ENCODE data around the gene WFIKKN1.

WFIKKN1 gene

DNA sequence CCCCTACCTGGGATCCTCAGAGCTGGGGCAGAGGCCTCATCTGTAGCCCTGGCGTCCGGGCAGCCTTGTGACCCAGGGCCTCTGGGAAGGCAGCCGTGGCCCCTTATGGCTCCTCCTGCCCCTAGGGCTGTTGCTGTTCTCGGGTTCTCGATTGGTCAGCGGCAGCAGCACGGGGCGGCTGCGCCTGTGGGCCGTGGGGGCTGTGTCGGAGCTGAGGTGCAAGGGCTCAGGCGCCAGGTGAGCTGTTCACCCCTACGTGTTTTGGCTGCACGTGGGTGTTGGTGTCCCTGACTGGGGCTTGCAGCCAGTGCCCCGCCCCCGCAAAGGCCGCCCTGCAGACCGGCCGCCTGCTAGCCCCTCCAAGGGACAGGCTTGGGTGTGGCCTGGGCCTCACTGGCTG lies 31.3 kb downstream of the WFIKKN1 start:
- no peaks in the 10 kb centered on the region for H3F3A ChIP-seq (ENCODE audit: insufficient read depth, low read length)
- H3K9me2 ChIP-seq (ENCODE audit: low read depth, low read length), result no peaks in the 10 kb centered on the region
- peaks cover 7% of the 10 kb centered on the region for H3K4me1 ChIP-seq (ENCODE audit: insufficient read depth, low read length, severe bottlenecking)
- no peak for TF ChIP-seq CTCF (IDR thresholded peaks at IDR 0.05; ENCODE audit: low read length)
- peaks cover 38% of the 10 kb centered on the region for H3K36me3 ChIP-seq (ENCODE audit: insufficient read depth, low read length)
- H4K20me1 ChIP-seq (ENCODE audit: insufficient read depth, low read length), result no peaks in the 10 kb centered on the region
- no peak overlapping the region for H2AFZ ChIP-seq (ENCODE audit: low read length)
- H3K9me3 ChIP-seq (ENCODE audit: low read length), result no peaks in the 10 kb centered on the region
- no peaks in the 10 kb centered on the region for H3K27me3 ChIP-seq (ENCODE audit: insufficient read depth, low read length)
- H3K79me2 ChIP-seq (ENCODE audit: insufficient read depth, low read length), result no peaks in the 10 kb centered on the region
- H3K27ac ChIP-seq (ENCODE audit: low read depth, low read length, poor library complexity, severe bottlenecking), result no peak overlapping the region
- no peak overlapping the region for H3K4me2 ChIP-seq (ENCODE audit: low read length)
- no peak overlapping the region for H3K4me3 ChIP-seq (ENCODE audit: low read depth, low read length, poor library complexity, severe bottlenecking)
- no peak overlapping the region for H3K9ac ChIP-seq (ENCODE audit: low read length)

- Histone ChIP-seq H3K79me2 (ENCODE audit: insufficient read depth, low read length) (no peaks in the 10 kb centered on the region), H3K36me3 (ENCODE audit: insufficient read depth, low read length) (peaks cover 34% of the 10 kb centered on the region), H3K9ac (ENCODE audit: low read length) (no peak overlapping the region), H3K9me2 (ENCODE audit: low read depth, low read length) (no peaks in the 10 kb centered on the region), H3K4me1 (ENCODE audit: insufficient read depth, low read length, severe bottlenecking) (peaks cover 12% of the 10 kb centered on the region), H2AFZ (ENCODE audit: low read length) (no peak overlapping the region), H3K27ac (ENCODE audit: low read depth, low read length, poor library complexity, severe bottlenecking) (no peak overlapping the region), H3K4me3 (ENCODE audit: low read depth, low read length, poor library complexity, severe bottlenecking) (no peak overlapping the region), H3K9me3 (ENCODE audit: low read length) (no peaks in the 10 kb centered on the region), H3K4me2 (ENCODE audit: low read length) (no peak overlapping the region), H3K27me3 (ENCODE audit: insufficient read depth, low read length) (no peaks in the 10 kb centered on the region), H4K20me1 (ENCODE audit: insufficient read depth, low read length) (no peaks in the 10 kb centered on the region), H3F3A (ENCODE audit: insufficient read depth, low read length) (no peaks in the 10 kb centered on the region)
- TF ChIP-seq EZH2 (IDR thresholded peaks at IDR 0.05; ENCODE audit: borderline replicate concordance, low read length), result no peak
These were observed 31.8 kb downstream of the WFIKKN1 start for GRCh38 chr16:662597-662996.

- Histone ChIP-seq H3K79me2 (ENCODE audit: insufficient read depth, low read length) (no peaks in the 10 kb centered on the region), H3K27me3 (ENCODE audit: insufficient read depth, low read length) (no peaks in the 10 kb centered on the region), H3K4me1 (ENCODE audit: insufficient read depth, low read length, severe bottlenecking) (peaks cover 16% of the 10 kb centered on the region)
These were observed 35.8 kb downstream of the WFIKKN1 start for GRCh38 chr16:666572-666971.

More at GRCh38 chr16:666572-666971, 35.8 kb downstream of the WFIKKN1 start:
- no peaks in the 10 kb centered on the region for H3F3A ChIP-seq (ENCODE audit: insufficient read depth, low read length)
- no peaks in the 10 kb centered on the region for H3K9me3 ChIP-seq (ENCODE audit: low read length)
- TF ChIP-seq EZH2 (IDR thresholded peaks at IDR 0.05; ENCODE audit: borderline replicate concordance, low read length) (no peak), CTCF (IDR thresholded peaks at IDR 0.05; ENCODE audit: low read length) (no peak)
- H3K9me2 ChIP-seq (ENCODE audit: low read depth, low read length), result no peaks in the 10 kb centered on the region
- H3K4me3 ChIP-seq (ENCODE audit: low read depth, low read length, poor library complexity, severe bottlenecking), result no peak overlapping the region
- H3K4me2 ChIP-seq (ENCODE audit: low read length), result no peak overlapping the region
- no peak overlapping the region for H2AFZ ChIP-seq (ENCODE audit: low read length)
- peaks cover 42% of the 10 kb centered on the region for H3K36me3 ChIP-seq (ENCODE audit: insufficient read depth, low read length)
- no peak overlapping the region for H3K27ac ChIP-seq (ENCODE audit: low read depth, low read length, poor library complexity, severe bottlenecking)
- H4K20me1 ChIP-seq (ENCODE audit: insufficient read depth, low read length), result no peaks in the 10 kb centered on the region
- no peak overlapping the region for H3K9ac ChIP-seq (ENCODE audit: low read length)
